Measurements from ENCODE around the gene PEAK1.
A peak's percentile ranks its signal among the peaks of the same experiment; 100 is the strongest.
"Not testable (repeated sequence)": the region's sequence is repeated elsewhere in the genome, so short reads cannot be mapped to it uniquely, and the experiment has no call there.

The PEAK1 gene

DNA sequence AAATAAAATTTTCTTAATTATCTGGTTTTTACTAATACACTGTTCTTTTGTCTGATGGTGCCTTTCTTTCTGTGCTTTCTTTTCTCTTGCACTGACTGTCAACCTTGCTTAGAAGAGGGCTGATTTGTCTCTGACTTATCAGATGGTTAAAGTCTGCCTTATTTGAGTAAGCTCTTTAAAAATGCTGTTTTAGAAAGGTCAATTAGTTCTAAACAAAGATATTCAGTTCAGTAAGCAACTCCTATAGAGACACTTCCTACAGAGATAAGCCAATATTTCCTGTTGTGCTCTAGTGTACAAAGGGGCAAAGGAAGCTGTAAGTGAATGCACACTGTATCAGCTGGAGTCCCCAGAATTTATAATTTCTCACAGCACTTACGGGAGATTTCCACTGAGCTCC, 195.6 kb downstream of the PEAK1 start:
- no peak for DNase-seq

DNA sequence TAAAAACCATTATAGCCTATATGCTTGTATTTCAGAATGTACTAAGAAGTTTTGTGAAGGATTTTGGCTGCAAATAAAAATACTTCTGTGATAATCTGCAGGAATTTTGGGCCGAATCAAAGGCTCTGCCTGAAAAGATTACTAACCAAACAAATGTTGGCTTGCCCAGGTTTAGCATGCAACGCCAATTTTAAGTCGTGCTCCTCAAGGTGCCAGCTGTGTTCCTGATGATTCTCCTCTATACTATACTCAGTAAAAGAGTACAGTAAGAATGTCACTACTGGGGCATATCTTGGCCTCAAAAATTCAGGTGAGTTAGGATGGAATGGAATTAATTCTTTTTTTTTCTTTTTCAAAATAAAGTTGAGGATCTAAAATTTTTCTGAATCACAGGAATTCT, 198.2 kb downstream of the PEAK1 start:
- no peak for DNase-seq

DNA sequence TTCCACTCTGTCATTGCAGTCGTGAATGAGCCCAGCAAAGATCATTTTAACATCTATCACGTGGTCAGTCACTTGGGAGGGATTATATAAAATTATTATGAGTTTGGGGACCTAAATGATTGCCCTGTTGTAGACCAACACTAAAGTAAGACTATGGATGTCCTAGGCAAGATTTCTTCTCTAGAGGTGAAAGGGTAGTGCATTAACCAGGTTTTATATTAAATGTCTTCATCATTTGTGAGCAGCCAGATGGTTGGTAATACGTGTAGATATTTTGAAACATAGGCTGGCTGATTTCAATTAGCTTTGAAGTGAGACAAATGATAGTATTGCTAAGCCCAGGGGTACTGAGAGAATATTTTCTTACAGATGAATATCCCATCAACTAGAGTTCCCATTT, 198.7 kb downstream of the PEAK1 start:
- DNase-seq: no peak

DNA sequence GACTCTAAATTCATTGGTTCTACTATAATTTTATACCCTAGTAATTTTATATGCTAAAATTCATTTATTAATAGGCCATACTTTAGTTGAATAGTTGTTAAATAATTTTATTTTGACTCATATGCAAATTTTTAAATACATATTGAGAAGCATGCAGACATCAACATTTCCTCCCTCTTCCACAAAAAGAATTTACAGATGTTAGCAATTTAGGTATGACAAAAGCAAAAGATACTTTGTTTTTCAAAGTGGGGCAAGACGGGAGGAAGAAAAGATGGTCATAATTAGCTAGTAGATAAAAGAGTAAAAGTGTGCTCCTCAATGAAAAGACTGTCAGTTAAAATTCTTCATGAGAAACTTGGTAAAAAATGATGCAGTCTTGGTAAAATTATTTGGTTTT, 200.1 kb downstream of the PEAK1 start:
- DNase-seq: no peak

DNA sequence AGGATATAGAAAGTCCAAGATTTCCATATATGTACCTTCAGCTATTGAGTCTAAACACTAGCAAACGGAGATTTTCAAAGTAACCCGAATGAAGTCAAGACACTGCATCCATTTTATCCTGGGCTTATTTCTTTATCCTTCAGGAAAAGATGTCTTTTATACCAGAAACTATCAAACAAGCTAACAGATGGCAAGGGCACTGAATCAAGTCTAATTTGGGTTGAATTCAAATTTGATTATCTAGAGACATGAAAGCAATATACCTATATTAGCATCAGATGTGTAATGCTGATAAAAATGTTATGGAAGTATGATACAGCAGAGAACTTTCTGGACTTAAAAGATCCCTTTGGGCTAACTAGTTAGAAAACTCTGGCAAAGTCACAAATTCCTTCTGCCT, 210.7 kb downstream of the PEAK1 start:
- no peak for DNase-seq

DNA sequence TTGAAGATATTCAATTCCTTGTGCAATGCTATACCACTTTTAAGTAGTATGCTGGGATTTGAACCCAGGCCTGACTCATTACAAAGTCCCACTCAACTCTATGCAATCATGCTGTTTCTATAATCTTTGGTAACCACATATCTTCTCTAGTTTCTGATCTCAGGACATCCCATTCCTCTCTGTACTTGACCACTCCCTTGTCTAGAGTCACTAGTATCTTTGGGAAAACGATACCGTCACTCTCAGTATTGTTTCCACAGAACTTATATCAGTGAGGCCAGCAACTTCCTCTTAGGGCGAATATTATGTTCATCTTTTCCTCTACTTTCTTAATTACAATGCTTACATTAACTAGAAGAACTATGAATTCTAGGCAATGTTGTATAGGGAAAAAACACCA, 211.7 kb downstream of the PEAK1 start:
- DNase-seq: no peak

DNA sequence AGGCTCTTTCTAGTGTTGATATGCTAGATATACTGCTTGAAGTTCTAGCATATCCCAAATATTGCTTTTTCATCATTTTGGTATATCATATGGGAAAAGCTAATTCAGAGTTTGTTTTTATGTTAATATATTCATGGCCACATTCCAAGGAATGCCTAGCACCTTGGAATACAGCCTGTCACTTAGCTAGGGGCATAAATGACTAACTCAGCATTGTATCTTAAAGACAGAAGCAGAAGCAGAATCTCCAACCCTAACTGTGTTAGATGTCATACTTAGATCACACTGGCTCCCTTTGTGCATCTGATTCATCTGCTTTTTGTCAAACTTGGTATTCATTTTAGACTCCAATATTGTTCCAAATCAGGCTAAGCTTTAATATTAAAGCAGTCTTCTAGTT, 218.2 kb downstream of the PEAK1 start:
- no peak for DNase-seq

DNA sequence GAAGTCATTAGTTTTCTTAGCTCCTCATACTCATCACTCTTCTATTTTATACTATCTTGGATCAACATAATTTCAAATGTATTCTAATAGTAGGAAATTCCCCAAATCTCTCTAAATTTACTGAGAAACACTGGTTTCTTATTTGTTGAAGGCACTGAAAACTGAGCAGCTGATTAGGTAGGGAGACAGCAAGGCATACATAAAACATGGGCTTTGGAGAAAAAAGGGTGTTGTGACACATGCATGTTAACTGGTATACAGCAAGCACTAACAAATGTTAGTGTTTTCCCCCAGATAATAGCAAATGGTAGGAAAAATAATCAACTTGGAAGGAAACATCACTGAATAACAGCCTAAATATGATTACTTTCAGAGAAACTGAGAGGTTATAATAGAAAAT, 223.5 kb downstream of the PEAK1 start:
- DNase-seq: no peak

DNA sequence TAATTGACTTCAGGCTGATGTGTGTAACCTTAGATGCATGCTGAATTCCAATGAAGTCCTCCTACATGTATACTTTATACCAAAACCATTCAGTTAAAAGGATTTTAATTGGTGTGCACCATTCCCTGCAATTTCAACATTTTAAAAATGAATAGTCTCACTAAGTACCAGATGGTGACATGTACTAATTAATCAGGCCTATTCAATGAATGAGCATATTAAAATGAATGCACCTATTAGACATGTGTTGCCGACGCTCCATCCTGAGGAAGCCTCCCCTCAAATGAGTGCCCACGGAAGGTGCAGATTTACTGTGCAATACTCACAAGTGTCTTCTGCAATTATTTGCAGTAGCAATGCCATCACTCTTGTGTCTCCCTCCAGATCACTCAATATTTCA, 224.3 kb downstream of the PEAK1 start:
- DNase-seq: no peak

DNA sequence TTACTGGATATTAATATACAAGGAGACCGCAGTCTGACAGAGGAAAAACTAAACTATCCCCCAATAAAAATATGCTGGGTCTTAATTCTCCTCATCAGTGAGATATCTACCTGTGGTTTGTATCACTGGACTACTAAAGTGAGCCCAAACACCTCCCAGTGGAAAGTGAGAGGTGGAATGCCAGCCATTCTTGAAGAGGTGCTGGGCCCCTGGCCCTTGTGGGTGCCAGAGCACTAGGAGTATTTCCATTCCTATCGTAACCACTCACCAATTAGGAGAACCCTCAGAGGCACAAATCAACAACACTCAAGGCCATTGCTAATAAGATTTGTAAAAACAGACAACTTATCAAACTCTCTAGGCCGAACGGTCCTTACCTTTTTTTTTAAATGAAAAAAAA, 227.5 kb downstream of the PEAK1 start:
- DNase-seq: no peak

DNA sequence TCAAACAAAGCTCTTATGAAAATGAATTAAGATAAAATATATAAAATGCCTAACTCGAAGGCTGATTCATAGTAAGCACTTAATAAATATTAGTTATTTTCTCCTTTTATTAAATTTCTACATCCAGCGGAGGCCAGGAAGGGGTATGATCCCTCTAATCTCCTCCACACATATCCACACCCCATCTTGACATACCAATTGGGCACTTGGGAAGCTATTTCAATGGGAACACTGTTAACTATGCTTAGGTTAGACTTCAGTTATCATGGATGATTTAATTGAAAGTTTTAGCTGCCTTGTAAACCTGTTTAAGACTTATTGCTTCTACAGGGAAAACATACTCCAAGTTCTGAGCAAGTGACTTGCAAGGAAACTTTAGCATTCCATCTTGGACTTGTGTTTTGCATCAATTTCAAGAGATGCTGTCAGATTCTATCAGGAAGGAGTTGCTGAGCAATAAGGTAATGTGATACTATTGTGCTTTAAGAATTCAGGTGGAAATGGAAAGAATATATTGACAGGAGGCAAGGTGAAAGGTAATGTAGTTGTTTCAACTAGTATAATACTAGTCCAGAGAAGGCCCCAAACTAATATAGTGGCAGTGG, 228.6 kb downstream of the PEAK1 start:
- DNase-seq: no peak

DNA sequence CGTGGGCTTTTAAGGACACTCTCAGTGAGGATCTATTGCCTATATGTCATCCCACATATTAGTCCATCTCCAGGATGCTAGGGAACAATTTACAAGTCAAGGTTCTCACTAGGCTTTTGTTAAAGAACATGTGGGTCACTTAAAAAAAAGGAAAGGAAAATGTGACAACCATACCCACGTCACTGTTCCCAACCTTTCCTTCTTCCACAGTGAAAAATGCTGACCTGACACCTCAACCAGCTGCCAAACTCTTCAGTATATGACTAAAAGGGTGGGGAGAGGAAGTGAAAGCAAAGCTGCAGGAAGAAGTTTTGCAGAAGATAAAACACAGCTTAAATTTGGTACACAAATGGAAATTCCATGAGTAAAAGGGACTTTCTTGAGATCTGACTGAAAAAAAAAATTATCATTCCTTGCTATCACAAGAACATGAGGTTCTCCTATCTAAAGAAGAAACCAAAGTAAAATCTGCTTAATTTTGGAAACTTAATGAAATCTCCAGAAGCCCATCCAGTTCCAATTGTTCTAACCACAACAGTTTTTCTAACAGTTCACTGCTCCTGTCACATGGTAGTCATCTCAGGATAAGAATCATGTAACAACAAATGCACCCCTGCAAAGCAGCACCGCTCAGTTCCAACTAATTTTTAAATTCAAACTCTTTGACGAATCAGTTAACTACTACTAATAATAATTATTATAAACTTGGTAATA, 232.0 kb downstream of the PEAK1 start:
- peak; percentile 30 to 42 for DNase-seq

DNA sequence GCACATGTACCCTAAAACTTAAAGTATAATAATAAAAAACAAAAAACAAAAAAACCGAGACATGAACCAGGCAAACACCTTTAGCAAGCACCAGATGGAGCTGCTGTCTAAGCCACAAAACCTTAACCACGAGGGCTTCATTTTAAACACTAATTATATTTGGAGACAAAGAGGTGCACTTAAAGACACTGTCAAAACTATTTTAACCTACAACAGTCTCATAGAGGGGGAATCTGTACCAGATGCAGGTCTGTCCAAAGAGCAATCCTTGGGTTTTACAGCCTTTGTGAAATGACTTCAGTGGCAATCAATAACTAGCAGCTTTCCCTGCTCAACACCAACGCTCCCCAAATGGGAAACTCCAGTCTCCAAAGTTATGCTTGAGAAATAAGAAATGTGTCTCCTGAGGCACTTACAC, 233.3 kb downstream of the PEAK1 start:
- peak in 1 of 2 donors; percentile 28 for DNase-seq

DNA sequence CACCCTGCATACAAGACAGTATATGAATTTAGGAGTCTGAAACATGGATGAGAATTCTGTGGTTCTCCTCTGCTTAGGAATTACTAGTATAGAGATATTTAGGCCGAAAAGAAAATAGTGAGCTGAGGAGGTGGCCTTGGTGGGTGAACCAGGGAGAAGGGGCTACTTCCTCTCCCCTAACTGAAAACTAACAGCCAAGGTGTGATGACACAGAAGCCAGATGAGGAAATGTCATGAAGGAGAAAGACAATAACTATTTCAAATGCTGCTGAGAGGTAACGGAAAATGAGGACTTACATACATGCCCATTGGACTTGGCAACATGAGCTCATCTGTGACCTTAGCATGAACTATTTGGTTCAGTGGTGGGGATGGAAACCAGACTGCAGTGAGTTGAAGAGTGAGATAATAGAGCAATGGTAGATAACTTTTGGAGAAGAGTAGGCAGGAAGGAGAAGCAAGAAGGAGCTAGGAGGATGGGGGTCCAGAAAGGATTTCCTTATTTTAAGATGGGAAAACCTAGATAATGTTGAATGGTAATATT, 234.6 kb downstream of the PEAK1 start:
- no peak for DNase-seq

DNA sequence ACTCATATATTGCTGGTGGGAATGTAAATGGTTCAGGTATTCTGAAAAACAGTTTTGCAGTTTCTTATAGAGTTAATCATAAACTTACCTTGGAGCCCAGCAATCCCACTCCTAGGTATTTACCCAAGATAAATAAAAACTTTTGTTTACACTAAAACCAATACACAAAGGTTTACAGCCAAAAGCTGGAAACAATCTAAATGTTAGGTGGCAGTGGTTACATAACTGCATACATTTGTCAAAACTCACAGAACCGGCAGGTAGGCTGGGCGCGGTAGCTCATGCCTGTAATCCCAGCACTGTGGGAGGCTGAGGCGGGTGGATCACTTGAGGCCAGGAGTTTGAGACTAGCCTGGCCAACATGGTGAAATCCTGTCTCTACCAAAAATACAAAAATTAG, 235.6 kb downstream of the PEAK1 start:
- DNase-seq: not testable (repeated sequence)

DNA sequence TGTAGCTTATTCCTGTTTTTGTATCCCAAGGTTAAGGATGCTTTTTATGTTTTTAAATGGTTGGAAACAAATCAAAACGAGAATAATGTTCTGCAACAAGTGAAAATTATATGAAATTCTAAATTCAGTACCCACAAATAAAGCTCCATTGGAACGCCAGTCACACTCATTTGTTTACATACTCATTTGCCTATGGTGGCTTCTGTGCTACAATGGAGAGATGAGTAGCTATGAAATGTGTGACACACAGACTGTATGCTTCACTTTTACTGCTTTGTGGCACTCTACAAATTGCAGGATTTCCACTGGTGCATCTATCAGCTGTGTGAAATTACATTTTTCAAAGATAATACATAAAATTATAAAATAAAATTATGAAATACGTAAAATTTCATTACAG, 236.8 kb downstream of the PEAK1 start:
- DNase-seq: no peak

DNA sequence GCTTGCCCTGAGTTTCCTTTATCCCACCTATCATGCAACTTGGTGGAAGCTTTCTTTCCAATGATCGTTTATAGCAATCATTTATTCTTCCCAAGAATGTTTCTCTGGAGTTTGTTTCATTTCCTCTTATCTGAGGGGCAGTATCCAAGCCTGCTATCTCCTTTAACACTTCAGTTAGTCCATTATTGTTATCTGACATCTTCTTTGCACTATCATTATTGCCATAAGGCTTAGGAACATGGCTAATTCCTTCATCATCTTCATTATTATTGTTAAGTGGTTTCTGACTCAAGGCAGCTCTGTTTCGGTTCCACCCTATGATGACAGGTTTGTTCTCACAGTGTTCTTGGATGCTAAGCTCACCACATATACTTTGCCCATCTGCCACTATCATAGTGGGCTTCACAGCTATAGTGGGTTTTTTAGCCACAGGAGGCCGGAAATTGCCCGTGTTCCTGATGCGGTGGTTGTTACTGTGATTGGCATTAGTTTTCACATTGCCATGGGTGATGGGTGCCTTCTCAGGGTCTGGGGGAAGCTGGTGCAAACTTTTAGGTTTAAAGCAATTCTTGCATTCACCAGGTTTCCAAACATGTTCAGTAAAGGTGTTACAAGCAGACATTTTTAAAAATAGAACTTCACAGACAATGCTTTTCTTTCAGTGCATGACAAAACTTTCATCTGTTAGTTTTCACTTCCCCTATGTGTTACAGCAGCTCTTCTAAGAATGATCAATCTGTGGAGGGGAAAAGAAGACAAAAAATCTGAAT, 238.4 kb downstream of the PEAK1 start:
- DNase-seq: peak; percentile 19 to 46

DNA sequence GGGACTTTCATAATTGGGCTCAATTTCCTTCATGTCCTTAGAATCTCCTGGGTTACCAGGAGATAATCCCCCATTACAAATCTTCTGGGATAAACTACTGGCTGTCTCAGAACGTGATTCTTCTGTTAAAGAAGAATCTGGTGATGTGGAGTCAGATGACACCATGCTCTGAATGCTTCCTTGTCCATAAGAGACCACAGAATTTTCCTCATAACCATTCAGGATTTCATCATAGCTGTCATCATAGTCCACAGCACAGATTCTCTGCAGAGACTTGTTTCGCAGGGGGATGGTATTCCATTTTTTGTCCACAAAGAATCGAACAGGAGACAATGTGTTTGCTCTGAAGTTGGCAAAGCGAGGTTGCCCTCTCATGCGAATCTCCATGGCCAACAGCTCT, 239.1 kb downstream of the PEAK1 start:
- no peak for DNase-seq

DNA sequence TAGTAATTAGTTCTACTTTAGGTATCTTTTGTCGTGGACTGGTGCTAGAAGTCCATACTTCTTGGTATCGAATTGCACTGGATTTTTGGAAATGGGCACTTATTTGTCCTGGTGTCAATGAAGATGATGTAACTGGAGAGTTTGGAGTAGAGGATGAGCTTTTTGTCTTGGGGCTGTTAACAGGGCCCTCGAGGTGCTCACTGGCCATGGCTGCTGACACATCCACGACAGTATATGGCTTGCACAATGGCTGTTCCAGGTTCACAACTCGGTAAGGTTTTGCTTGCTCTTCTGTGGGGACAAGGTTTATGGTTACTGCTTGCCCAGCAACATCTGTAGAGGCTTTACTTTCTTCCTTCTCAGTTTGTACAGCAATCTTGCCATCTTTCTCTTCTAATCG, 239.6 kb downstream of the PEAK1 start:
- no peak for DNase-seq

DNA sequence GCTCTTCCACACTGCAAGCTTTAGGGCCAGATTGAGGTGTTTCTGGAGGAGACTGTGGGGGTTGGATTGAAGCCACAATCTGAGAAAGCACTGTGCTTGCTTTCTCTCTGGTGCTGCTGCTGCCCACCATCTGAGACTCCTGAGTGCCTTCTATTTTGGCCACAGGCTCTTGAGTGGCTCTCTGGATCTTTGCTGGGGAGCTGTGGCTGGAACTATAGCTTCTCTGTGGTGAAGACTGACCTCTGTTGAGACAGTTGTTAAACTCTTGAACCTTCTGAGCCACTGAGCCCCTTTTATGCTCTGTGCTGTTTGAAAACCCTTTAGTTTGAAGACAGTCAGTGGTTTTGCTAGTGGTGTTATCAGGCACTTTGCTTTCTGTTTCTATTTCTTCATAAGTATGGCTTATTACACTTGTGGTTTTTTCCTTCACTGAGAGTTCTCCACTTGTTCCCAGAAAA, 240.3 kb downstream of the PEAK1 start:
- DNase-seq: peak in 1 of 2 donors; percentile 46

DNA sequence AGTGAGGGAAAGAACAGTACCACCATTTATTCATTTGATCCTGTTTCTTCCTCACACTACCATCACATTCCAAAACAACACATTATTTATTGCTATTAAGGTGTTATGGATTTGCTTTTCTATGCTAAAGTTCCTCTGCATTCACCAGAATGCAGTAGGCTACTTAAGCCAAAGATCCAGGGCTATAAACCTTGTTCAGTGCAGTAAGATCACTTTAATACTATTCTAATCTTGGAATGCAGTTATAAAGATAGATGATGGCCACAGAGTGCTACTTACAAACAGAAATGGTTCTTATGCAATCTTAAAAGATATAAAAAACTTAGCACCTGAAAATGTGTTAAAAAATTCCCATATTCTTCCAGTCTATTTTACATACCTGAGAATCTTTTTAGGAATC, 241.5 kb downstream of the PEAK1 start:
- DNase-seq: no peak

DNA sequence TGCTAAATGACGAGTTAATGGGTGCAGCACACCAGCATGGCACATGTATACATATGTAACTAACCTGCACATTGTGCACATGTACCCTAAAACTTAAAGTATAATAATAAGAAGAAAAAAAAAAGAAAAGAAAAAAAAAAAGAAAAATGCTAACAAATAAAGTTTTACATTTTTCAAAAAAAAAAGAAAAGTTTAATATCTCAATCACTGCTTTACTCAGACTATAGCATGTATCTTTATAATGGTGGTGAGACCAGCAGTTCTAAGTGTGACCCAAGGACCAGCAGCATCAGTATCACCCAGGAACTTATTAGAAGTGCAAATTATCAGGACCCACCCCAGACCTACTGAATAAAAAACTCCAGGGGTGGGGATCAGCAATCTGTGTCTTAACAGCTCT, 243.8 kb downstream of the PEAK1 start:
- DNase-seq: not testable (repeated sequence)

DNA sequence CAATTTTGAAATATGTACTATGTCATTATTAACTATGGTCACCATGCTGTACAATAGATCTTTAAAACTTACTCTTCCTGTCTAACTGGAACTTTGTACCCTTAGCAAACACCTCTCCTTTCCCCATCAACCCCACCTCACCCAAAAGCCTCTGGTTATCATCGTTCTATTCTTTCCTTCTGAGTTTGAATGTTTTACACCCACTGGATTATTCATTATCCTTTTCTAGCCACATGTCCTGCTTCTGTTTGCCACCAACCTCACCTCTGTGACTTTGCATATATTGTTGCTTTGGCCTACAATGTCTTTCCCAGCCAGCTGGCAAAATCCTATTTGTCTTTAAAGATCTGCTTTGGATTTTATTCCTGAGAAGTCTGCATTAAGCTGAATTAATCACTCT, 246.4 kb downstream of the PEAK1 start:
- DNase-seq: no peak
